ENCODE data around the gene NOXA1. TPM values are rescaled to one million over a fixed set of nuclear protein-coding genes. Genes with fewer than 3 reads are reported as not detected.

Gene NOXA1
- polyA plus RNA-seq, 1 donor (not counting 4 experiments of a cell fraction or from before 2014, with no cell fraction given): 0.09 TPM

- Histone ChIP-seq H3K9me3 (ENCODE audit: control insufficient read depth, low read depth, low read length) (no peaks in the 10 kb centered on the region), H3K9ac (ENCODE audit: control insufficient read depth, extremely low read depth, insufficient read depth, low read length) (peak overlapping the region; percentile 65), H3K36me3 (ENCODE audit: control insufficient read depth in 2 of 2, extremely low read depth in 1 of 2, insufficient read depth in 2 of 2, low read length in 2 of 2) (no peaks in the 10 kb centered on the region), H3K9me1 (ENCODE audit: control insufficient read depth, extremely low read depth, insufficient read depth, low read length) (no peaks in the 10 kb centered on the region), H3K79me2 (ENCODE audit: control insufficient read depth, insufficient read depth, low read length) (peaks cover 15% of the 10 kb centered on the region), H3K27ac (ENCODE audit: control insufficient read depth, insufficient read depth, low read length) (peak overlapping the region; percentile 14), H2AFZ (ENCODE audit: control insufficient read depth, low read length) (peak overlapping the region; percentile 8), H3K4me3 (ENCODE audit: control insufficient read depth in 2 of 3, extremely low read depth in 1 of 3, insufficient read depth in 2 of 3, low read depth in 1 of 3, low read length in 3 of 3) (peak overlapping the region; percentile 45 to 58 (median 58)), H3K4me1 (ENCODE audit: control insufficient read depth, extremely low read depth, insufficient read depth, low read length) (peaks cover 25% of the 10 kb centered on the region), H3K27me3 (ENCODE audit: control insufficient read depth, extremely low read depth, insufficient read depth, low read length) (no peaks in the 10 kb centered on the region), H3K4me2 (ENCODE audit: control insufficient read depth, extremely low read depth, insufficient read depth, low read depth, low read length) (peak overlapping the region; percentile 71), H4K20me1 (ENCODE audit: control insufficient read depth, extremely low read depth, insufficient read depth, low read length) (no peaks in the 10 kb centered on the region)
- TF ChIP-seq EZH2 (IDR thresholded peaks at IDR 0.05; ENCODE audit: low read length): no peak
- TF ChIP-seq, protein P1, sequence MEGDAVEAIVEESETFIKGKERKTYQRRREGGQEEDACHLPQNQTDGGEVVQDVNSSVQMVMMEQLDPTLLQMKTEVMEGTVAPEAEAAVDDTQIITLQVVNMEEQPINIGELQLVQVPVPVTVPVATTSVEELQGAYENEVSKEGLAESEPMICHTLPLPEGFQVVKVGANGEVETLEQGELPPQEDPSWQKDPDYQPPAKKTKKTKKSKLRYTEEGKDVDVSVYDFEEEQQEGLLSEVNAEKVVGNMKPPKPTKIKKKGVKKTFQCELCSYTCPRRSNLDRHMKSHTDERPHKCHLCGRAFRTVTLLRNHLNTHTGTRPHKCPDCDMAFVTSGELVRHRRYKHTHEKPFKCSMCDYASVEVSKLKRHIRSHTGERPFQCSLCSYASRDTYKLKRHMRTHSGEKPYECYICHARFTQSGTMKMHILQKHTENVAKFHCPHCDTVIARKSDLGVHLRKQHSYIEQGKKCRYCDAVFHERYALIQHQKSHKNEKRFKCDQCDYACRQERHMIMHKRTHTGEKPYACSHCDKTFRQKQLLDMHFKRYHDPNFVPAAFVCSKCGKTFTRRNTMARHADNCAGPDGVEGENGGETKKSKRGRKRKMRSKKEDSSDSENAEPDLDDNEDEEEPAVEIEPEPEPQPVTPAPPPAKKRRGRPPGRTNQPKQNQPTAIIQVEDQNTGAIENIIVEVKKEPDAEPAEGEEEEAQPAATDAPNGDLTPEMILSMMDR (optimal IDR thresholded peaks at IDR 0.05 in 1 of 3, IDR thresholded peaks at IDR 0.05 in 1 of 3, conservative IDR thresholded peaks at IDR 0.05 in 1 of 3; ENCODE audit: extremely low read depth in 1 of 3, insufficient read depth in 2 of 3, low read length in 3 of 3): no peak
- FAIRE-seq (no peak), DNase-seq (ENCODE audit: low read depth, low spot score) (no peak)
- dilution Hi-C loops (cut with MboI; ENCODE audit: extremely low pct_ligation_motif_present, low sequenced_read_pairs): no loop called here
Observed at GRCh38 chr9:137423514-137424291, 510 bp downstream of the NOXA1 start.

DNA sequence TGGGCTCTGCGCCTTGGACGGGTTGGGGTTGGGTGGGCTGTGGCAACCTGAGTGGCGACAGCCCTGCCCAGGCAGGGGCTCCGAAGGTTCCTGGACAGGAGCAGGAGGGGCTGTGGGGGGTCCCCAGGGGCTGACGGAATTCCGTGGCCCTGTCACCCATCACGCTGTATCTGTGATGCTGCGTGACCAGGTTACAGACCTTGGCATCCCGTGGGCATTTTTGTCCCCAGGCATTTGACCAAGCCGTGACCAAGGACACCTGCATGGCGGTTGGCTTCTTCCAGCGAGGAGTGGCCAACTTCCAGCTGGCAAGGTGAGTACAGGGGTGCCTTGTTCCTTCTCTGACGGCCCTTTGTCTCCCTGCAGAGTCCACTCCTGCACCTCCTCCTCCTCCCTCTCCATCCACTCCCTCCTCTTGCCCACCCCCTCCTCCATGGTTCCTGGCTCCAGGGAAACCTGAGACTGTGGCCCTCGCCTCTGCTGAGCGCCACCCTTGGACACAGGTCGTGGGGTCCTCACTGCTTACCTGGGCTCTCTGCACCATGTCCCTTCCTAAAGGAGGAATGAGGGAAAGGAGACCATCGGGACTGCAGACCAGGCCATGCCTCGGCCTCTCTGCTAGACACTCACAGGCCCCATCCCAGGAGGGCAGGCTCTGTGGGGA, 3.0 kb downstream of the NOXA1 start:
- no peak for FAIRE-seq
- dilution Hi-C loops (cut with MboI; ENCODE audit: extremely low pct_ligation_motif_present, low sequenced_read_pairs): no loop called here

More for the DNA sequence above, 3.0 kb downstream of the NOXA1 start:
- Histone ChIP-seq H3K9me3 (ENCODE audit: control insufficient read depth, low read depth, low read length) (no peaks in the 10 kb centered on the region), H3K27me3 (ENCODE audit: control insufficient read depth, extremely low read depth, insufficient read depth, low read length) (peaks cover 3% of the 10 kb centered on the region), H4K20me1 (ENCODE audit: control insufficient read depth, extremely low read depth, insufficient read depth, low read length) (no peaks in the 10 kb centered on the region), H3K4me2 (ENCODE audit: control insufficient read depth, extremely low read depth, insufficient read depth, low read depth, low read length) (no peak overlapping the region), H3K27ac (ENCODE audit: control insufficient read depth, insufficient read depth, low read length) (no peak overlapping the region), H3K4me3 (ENCODE audit: control insufficient read depth in 2 of 3, extremely low read depth in 1 of 3, insufficient read depth in 2 of 3, low read depth in 1 of 3, low read length in 3 of 3) (no peak overlapping the region), H3K4me1 (ENCODE audit: control insufficient read depth, extremely low read depth, insufficient read depth, low read length) (peaks cover 25% of the 10 kb centered on the region), H3K9me1 (ENCODE audit: control insufficient read depth, extremely low read depth, insufficient read depth, low read length) (no peaks in the 10 kb centered on the region), H2AFZ (ENCODE audit: control insufficient read depth, low read length) (no peak overlapping the region), H3K79me2 (ENCODE audit: control insufficient read depth, insufficient read depth, low read length) (peaks cover 11% of the 10 kb centered on the region), H3K36me3 (ENCODE audit: control insufficient read depth in 2 of 2, extremely low read depth in 1 of 2, insufficient read depth in 2 of 2, low read length in 2 of 2) (no peaks in the 10 kb centered on the region), H3K9ac (ENCODE audit: control insufficient read depth, extremely low read depth, insufficient read depth, low read length) (no peak overlapping the region)
- no peak for TF ChIP-seq EZH2 (IDR thresholded peaks at IDR 0.05; ENCODE audit: low read length)
- TF ChIP-seq, protein P1 (optimal IDR thresholded peaks at IDR 0.05 in 1 of 3, IDR thresholded peaks at IDR 0.05 in 1 of 3, conservative IDR thresholded peaks at IDR 0.05 in 1 of 3; ENCODE audit: extremely low read depth in 1 of 3, insufficient read depth in 2 of 3, low read length in 3 of 3): no peak
- DNase-seq (ENCODE audit: low read depth, low spot score): no peak

All from keratinocyte (primary cell).